Transverse colon (tissue), 4 donors: ENCODE data around the gene TRIP10. TPM values are rescaled to one million over a fixed set of nuclear protein-coding genes. Genes with fewer than 3 reads are reported as not detected.

ENCODE experiments used
- DNase-seq: peaks from one replicate; pipeline ENCODE4 v3.0.0-alpha.2; 2019
- H3K27ac ChIP-seq, 4 donors: fragments of 200-600 bp; sonication (generic); 2 replicates each; pipeline ENCODE4 v1.5.1; 2016 to 2018; ENCODE audit warnings: inconsistent platforms in 4 of 4
- H3K27me3 ChIP-seq: fragments of 200-600 bp; sonication (generic); 2 replicates; pipeline ENCODE4 v1.5.1; 2017; ENCODE audit warnings: inconsistent platforms
- H3K36me3 ChIP-seq, 4 donors: fragments of 200-600 bp; sonication (generic); 2 replicates each; pipeline ENCODE4 v1.5.1; 2017 to 2019; ENCODE audit warnings: inconsistent platforms in 4 of 4
- H3K4me1 ChIP-seq, 4 donors: fragments of 200-600 bp; sonication (generic); 2 replicates each; pipeline ENCODE4 v1.5.1; 2017 to 2020; ENCODE audit warnings: inconsistent platforms in 4 of 4
- H3K4me3 ChIP-seq, 4 donors: fragments of 200-600 bp; sonication (generic); 1 replicate in 1 of 4; 2 replicates in 3 of 4; pipeline versions ENCODE4 v1.5.1 to v1.6.1; 2017 to 2019; ENCODE audit warnings: inconsistent platforms in 4 of 4
- H3K9me3 ChIP-seq, 2 donors: fragments of 200-600 bp; sonication (generic); 2 replicates each; pipeline ENCODE4 v1.5.1; 2017 to 2019; ENCODE audit warnings: inconsistent platforms in 2 of 2
- CTCF ChIP-seq, 5 experiments: fragments of 200-600 bp in 3 of 5; fragments of 450-650 bp in 2 of 5; sonication (generic) in 3 of 5; IDR thresholded peaks; 1 replicate in 2 of 5; 2 replicates in 3 of 5; pipeline ENCODE4 v1.5.1; 2016 to 2017; ENCODE audit warnings: antibody characterized with exemption in 5 of 5, inconsistent platforms in 3 of 5, mild to moderate bottlenecking in 2 of 5, moderate library complexity in 1 of 5
- EP300 ChIP-seq: sonication (generic); formaldehyde crosslinking; IDR thresholded peaks from one replicate; pipeline ENCODE4 v1.6.1; 2017; ENCODE audit warnings: antibody characterized with exemption, low read depth
- POLR2A ChIP-seq: fragments of 450-650 bp; IDR thresholded peaks from one replicate; pipeline ENCODE4 v1.6.1; 2016; ENCODE audit warnings: antibody characterized with exemption, mild to moderate bottlenecking, moderate library complexity
- POLR2AphosphoS5 ChIP-seq, 3 donors: sonication (generic); formaldehyde crosslinking; IDR thresholded peaks; one replicate each; pipeline ENCODE4 v1.6.1; 2016; ENCODE audit warnings: antibody characterized with exemption in 3 of 3
- WGBS, 2 donors: methylation state at CpG; one replicate each; pipeline ENCODE4 v1.1.5; 2018; ENCODE audit warnings: low coverage in 1 of 2; 5-methylcytosine and 5-hydroxymethylcytosine counted together
- in situ Hi-C, 4 donors: fragments of 200-750 bp; cut with MboI; loops; one replicate each; pipeline versions ENCODE4 v1.15.0 to v1.15.1; 2017; ENCODE audit warnings: low sequenced_read_pairs in 3 of 4, low pct_ligation_motif_present in 1 of 4, low pct_unique_long_range_greater_than_20kb in 1 of 4
- intact Hi-C: fragments of 100-400 bp; cut with DNase I; formaldehyde crosslinking; loops from one replicate; pipeline ENCODE4 v1.15.1; 2023; ENCODE audit warnings: low total_unique reads
- total RNA-seq, 4 donors: library from RNA; depleted of rRNA; stranded (reverse); fragments of >200 nt; gene quantifications; one replicate each; pipeline ENCODE4 v1.1.0, GENCODE V29; 2016

The TRIP10 gene
- 100 to 1,000 TPM in 1 of 4 donors, 10 to 100 TPM in 3; 55.5 to 227 (median 78.8) TPM for total RNA-seq

GRCh38 chr19:6739390-6739882, at the start of gene TRIP10:
TRIP10 (plus strand) TSS chr19:6739680; CDS start chr19:6739762, 82 bp downstream.
- WGBS, 2 donors, result 0% methylated on average over 24 of the region's 47 CpGs; no CpG with 5 or more reads in 1 of the 2 donors
- H3K9me3 ChIP-seq, result no peaks in the 10 kb centered on the region
- intact Hi-C loops (loop anchor here (5.0 kb wide), 1 partner anchor 628 kb away; no protein-coding TSS in a partner anchor), in situ Hi-C loops (loop anchor here in 3 of 4 donors (5.0 to 25.0 kb wide), 3 partner anchors 123 to 215 kb away; no protein-coding TSS in a partner anchor)
- no peaks in the 10 kb centered on the region for H3K27me3 ChIP-seq
- TF ChIP-seq POLR2AphosphoS5 (IDR thresholded peaks at IDR 0.05) (peak; percentile 61 to 83 (median 70)), EP300 (no peak), POLR2A (peak; percentile 74), CTCF (IDR thresholded peaks at IDR 0.05) (no peak)
- H3K36me3 ChIP-seq, result no peaks in the 10 kb centered on the region
- H3K4me3 ChIP-seq, result peak within 1 kb of the TSS; percentile 73 to 93 (median 82)
- H3K27ac ChIP-seq, result peak within 1 kb of the TSS; percentile 91 to 99 (median 97)
- H3K4me1 ChIP-seq, result peaks cover 35 to 60% (median 50%) of the 10 kb centered on the region in 4 donors
- DNase-seq, result peak; percentile 89

GRCh38 chr19:6690160-6690885, 49.2 kb upstream of the TRIP10 start:
- DNase-seq, result no peak
- 87% methylated on average over 11 of the region's 11 CpGs; no CpG with 5 or more reads in 1 of the 2 donors for WGBS, 2 donors
- Histone ChIP-seq H3K4me3 (no peak overlapping the region), H3K27me3 (no peaks in the 10 kb centered on the region), H3K27ac (no peak overlapping the region), H3K4me1 (no peaks in the 10 kb centered on the region), H3K9me3 (no peaks in the 10 kb centered on the region), H3K36me3 (no peaks in the 10 kb centered on the region)
- in situ Hi-C loops, result no loop called here
- TF ChIP-seq POLR2AphosphoS5 (IDR thresholded peaks at IDR 0.05) (no peak), CTCF (IDR thresholded peaks at IDR 0.05) (no peak), POLR2A (no peak), EP300 (no peak)
- intact Hi-C loops, result no loop called here

GRCh38 chr19:6691342-6691741, 48.1 kb upstream of the TRIP10 start:
- 90 to 94% methylated on average over 3 to 8 of the region's 8 CpGs for WGBS, 2 donors
- DNase-seq, result no peak
- Histone ChIP-seq H3K4me1 (no peaks in the 10 kb centered on the region), H3K36me3 (no peaks in the 10 kb centered on the region), H3K27me3 (no peaks in the 10 kb centered on the region), H3K27ac (no peak overlapping the region), H3K9me3 (no peaks in the 10 kb centered on the region), H3K4me3 (no peak overlapping the region)
- TF ChIP-seq EP300 (no peak), POLR2A (no peak), POLR2AphosphoS5 (IDR thresholded peaks at IDR 0.05) (no peak)
- in situ Hi-C loops, result no loop called here
- intact Hi-C loops, result no loop called here

GRCh38 chr19:6692027-6692426, 47.5 kb upstream of the TRIP10 start:
- TF ChIP-seq CTCF (IDR thresholded peaks at IDR 0.05) (no peak), EP300 (no peak), POLR2AphosphoS5 (IDR thresholded peaks at IDR 0.05) (no peak), POLR2A (no peak)
- no peaks in the 10 kb centered on the region for H3K27me3 ChIP-seq
- intact Hi-C loops, result no loop called here
- H3K9me3 ChIP-seq, result no peaks in the 10 kb centered on the region
- no peak overlapping the region for H3K27ac ChIP-seq
- DNase-seq, result no peak
- no peak overlapping the region for H3K4me3 ChIP-seq
- H3K36me3 ChIP-seq, result no peaks in the 10 kb centered on the region
- H3K4me1 ChIP-seq, result no peaks in the 10 kb centered on the region
- in situ Hi-C loops, result no loop called here
- 87% methylated on average over 10 of the region's 10 CpGs; no CpG with 5 or more reads in 1 of the 2 donors for WGBS, 2 donors
